NCI-H345 (cell line): ENCODE results near the gene NRROS.

Source experiments
- DNase-seq: peaks from one replicate; lab custom pipeline; 2025; lab: John Stamatoyannopoulos, UW

The NRROS gene

GRCh38 chr3:196684548-196685407, 45.3 kb downstream of the NRROS start:
- DNase-seq, result peak; percentile 76

DNA sequence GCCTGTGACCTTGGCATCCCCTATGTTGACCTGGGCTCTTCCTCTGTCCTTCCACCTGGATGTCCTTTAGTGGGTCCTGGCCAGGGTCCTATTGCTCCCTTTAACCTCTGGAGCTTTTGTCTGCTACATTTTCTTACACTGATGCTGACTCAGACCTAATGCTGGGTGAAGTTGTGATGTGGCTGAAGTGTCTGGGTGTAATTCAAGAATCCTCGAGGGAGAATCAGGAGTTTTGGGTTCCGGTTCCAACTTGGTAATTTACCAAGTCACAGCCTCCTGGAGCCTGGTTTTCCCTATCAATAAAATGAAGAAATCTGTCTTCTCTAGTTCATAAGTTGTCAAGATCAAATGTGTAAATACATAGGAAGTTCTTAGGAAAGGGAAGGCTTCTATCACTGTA, 46.9 kb downstream of the NRROS start:
- no peak for DNase-seq

- DNase-seq, result no peak
Measured at GRCh38 chr3:196688349-196688748, 48.9 kb downstream of the NRROS start.

DNA sequence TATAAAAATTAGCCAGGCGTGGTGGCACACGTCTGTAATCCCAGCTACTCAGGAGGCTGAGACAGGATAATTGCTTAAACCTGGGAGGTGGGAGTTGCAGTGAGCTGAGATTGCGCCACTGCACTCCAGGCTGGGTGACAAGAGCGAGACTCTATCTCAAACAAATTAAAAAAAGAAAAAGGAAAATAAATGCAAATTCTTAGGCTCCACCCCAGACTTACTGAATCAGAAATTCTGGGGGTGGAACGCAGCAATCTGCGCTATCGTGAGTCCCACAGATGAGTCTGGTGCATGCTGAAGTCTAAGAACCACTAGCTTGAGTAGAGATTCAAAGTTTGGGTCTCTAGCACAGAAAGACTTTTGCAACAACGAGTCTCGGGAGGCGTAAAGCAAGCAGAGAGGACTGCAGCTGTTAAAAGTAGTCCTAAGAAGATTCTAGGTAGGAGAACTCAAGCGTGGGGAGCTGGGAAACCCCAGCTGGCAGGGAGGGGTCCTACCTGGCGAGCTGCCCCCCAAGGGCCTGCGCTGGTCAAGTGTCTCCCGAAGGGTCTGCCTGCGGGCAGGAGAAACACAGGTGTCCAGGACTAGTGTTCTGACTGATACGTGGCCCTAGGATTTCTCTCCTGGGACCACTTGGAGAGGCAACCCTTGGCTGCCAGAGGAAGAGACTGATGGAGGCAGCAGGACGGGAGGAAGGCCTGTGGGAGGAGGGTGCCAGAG, 50.6 kb downstream of the NRROS start:
- no peak for DNase-seq

DNA sequence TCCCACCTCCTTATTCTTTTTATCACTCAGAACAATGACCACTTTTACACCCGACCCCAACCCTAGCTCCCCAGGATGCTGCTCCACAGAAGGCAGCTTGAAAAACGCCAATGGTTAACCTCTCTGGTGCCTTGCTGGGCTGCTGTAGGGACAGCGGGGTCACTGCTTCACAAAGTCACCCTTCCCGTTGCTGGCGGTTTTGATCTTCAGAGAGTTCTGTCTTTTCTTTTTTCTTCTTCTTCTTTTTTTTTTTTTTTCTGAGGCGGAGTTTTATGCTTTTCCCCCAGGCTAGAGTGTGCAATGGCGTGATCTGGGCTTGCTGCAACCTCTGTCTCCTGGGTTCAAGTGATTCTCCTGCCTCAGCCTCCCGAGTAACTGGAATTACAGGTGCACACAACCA, 51.9 kb downstream of the NRROS start:
- no peak for DNase-seq

DNA sequence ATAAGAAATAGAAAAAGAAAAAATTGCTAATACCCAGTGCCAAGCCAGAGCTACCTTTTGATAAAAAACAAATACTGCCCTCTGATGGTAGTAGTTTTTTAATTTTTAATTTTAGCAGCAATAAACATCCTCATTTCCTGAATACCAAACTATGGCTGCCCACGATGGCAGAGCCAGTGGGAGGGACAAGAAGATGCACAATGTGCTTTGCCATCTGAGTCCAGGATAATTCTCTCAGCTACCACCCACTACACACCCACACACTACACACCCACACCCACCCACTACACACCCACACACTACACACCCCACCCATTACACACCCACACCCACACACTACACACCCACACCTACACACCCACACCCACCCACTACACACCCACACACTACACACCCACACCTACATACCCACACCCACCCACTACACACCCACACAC, 54.7 kb downstream of the NRROS start:
- DNase-seq, result no peak

DNA sequence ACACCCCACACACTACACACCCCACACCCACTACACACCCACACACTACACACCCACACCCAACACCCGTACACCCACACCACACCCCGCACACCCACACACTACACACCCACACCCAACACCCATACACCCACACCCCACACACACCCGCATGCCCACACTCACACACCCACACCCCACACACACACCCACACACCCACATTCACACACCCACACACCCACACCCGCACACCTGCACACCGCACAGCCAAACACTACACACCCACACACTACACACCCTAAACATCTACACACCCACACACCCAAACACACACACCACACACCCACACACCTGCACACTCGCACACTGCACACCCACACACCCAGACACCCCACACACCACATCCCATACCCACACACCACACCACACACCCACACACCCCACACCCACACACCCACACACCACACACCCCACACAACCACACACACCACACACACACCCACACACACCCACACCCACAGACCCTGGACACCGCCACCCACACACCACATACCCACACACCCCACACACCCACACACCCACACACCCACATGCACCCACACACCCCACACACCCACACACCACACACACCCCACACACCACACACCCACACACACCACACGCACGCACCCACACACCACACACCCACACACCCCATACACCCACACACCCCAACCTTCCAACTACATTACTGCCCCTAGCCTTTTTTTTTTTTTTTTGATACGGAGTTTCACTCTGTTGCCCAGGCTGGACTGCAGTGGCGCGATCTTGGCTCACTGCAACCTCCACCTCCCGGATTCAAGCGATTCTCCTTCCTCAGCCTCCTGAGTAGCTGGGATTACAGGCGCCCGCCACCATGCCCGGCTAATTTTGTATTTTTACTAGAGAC, 55.7 kb downstream of the NRROS start:
- no peak for DNase-seq

- DNase-seq, result no peak
Measured at GRCh38 chr3:196695849-196696226, 56.3 kb downstream of the NRROS start.

DNA sequence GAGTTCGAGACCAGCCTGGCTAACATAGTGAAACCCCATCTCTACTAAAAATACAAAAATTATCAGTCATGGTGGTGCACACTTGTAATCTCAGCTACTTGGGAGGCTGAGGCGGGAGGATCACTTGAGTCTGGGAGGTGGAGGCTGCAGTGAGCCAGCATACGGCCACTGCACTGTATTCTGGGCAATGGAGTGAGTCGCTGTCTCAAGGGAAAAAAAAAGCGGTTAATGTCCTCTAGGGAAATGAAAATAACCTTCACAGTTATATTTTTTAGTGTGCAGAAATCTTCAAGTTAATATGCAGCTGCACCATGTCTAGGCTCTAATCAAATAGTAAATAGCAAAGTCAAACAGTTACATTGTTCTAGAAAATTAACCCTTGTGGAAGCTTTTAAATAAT, 57.8 kb downstream of the NRROS start:
- DNase-seq, result no peak

DNA sequence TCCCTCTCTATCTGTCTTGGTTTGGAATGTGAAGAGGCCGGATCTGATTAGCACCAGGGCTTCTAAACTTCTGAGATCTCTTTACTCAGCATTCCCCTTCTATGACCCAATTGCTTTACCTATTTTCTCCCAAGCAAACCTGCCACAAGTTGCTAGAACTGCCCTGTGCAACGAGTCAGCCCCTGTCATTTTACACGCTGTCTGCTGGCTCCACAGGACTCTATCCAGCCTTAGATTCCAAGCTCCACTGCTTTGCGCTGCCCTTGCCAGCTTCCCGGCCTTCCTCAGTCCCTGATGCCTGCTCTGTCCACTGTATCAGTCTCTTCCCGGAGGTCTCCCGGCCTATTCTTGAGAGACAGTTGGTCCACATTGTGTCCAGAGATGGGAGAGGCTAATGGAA, 60.3 kb downstream of the NRROS start:
- DNase-seq, result no peak

DNA sequence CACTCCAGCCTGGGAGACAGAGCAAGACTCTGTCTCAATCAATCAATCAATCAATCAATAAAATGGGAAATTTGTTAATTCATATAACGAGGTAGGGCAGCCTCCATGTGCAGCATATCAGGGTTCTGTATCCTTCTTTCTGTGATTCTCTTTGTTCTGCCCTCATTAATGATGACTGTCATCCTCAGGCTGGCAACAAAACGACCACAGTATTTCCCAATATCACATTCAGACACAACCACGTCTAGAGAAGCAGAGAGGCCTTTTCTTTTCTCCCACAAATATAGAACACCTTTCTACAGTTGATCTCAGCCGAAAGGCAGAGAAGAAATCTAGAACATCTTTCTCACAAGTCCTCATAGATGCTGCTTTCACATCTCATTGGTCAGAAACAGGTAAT, 61.3 kb downstream of the NRROS start:
- DNase-seq, result no peak

- DNase-seq, result no peak
Measured at GRCh38 chr3:196706327-196706726, 66.8 kb downstream of the NRROS start.

DNA sequence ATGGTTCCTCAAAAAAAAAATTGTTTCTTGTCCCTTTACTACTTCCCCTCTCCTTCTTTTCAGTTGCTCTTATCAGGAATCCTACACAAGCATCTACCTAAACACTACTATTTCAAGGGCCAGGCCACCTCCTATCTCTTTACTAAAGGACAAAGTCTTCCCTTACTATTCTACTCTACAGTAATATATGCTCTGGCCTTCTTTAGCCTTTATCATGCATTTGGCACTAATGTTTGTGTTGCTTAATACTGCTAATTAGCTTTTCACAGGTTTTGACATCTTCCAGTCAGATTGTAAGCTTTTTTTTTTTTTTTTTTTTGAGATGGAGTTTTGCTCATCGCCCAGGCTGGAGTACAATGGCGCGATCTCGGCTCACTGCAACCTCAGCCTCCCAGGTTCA, 67.2 kb downstream of the NRROS start:
- no peak for DNase-seq

GRCh38 chr3:196707566-196707965, 68.1 kb downstream of the NRROS start:
- no peak for DNase-seq

- DNase-seq, result no peak
Measured at GRCh38 chr3:196708467-196708866, 69.0 kb downstream of the NRROS start.
